GM23338 (cell line): Measurements from ENCODE around the gene TLE2. TPM values are rescaled to one million over a fixed set of nuclear protein-coding genes. Genes with fewer than 3 reads are reported as not detected.

Experiments used
- ATAC-seq: fragments of 200-7000 bp; cut with Tn5 transposase; 3 replicates; pipeline ENCODE4 v1.9.1; 2020
- DNase-seq: peaks from one replicate; pipeline ENCODE4 v3.0.0-alpha.2; 2015; ENCODE audit warnings: low spot score
- H2AFZ ChIP-seq: fragments of 200-600 bp; sonication (generic); 2 replicates; pipeline ENCODE4 v1.8.0; 2016; ENCODE audit warnings: antibody characterized with exemption, mild to moderate bottlenecking, moderate library complexity
- H3F3A ChIP-seq: fragments of 200-600 bp; sonication (generic); replicated peaks from 2 replicates; pipeline ENCODE4 v1.8.0; 2017; ENCODE audit warnings: antibody characterized with exemption, mixed run types, low read depth
- H3K27ac ChIP-seq: fragments of 200-600 bp; sonication (generic); 2 replicates; pipeline ENCODE4 v1.6.1; 2016; ENCODE audit warnings: low read depth
- H3K27me3 ChIP-seq: fragments of 200-600 bp; sonication (generic); 2 replicates; pipeline ENCODE4 v1.8.0; 2016; ENCODE audit warnings: mild to moderate bottlenecking, mixed run types, moderate library complexity; ENCODE audit not compliant: insufficient read depth
- H3K36me3 ChIP-seq: fragments of 200-600 bp; sonication (generic); 2 replicates; pipeline ENCODE4 v1.8.0; 2016; ENCODE audit warnings: mild to moderate bottlenecking; ENCODE audit not compliant: insufficient read depth
- H3K4me1 ChIP-seq: fragments of 200-600 bp; sonication (generic); 2 replicates; pipeline ENCODE4 v1.8.0; 2016; ENCODE audit warnings: mild to moderate bottlenecking, moderate library complexity; ENCODE audit not compliant: insufficient read depth
- H3K4me2 ChIP-seq: fragments of 200-600 bp; sonication (generic); 2 replicates; pipeline ENCODE4 v1.7.1; 2017; ENCODE audit warnings: mixed run types
- H3K4me3 ChIP-seq: fragments of 200-600 bp; sonication (generic); 2 replicates; pipeline ENCODE4 v1.6.1; 2016; ENCODE audit warnings: mixed run types
- H3K79me2 ChIP-seq: fragments of 200-600 bp; sonication (generic); replicated peaks from 2 replicates; pipeline ENCODE4 v1.8.0; 2017; ENCODE audit warnings: mild to moderate bottlenecking; ENCODE audit not compliant: insufficient read depth
- H3K9me2 ChIP-seq: fragments of 200-600 bp; sonication (generic); 2 replicates; pipeline ENCODE4 v1.8.0; 2017; ENCODE audit not compliant: insufficient read depth
- H4K20me1 ChIP-seq: fragments of 200-600 bp; sonication (generic); replicated peaks from 2 replicates; pipeline ENCODE4 v1.8.0; 2017; ENCODE audit warnings: mild to moderate bottlenecking; ENCODE audit not compliant: insufficient read depth
- H3K27ac Mint-ChIP-seq: 2 replicates; pipeline ENCODE4 v1.8.0; 2020; ENCODE audit warnings: inconsistent platforms, mild to moderate bottlenecking, moderate library complexity, mixed read lengths
- H3K27me3 Mint-ChIP-seq: 3 replicates; pipeline ENCODE4 v1.8.0; 2022; ENCODE audit warnings: low read depth, mild to moderate bottlenecking, moderate library complexity, mixed read lengths, inconsistent platforms; ENCODE audit not compliant: insufficient read depth, poor library complexity
- H3K36me3 Mint-ChIP-seq: 3 replicates; pipeline ENCODE4 v1.8.0; 2021; ENCODE audit warnings: low read depth, mild to moderate bottlenecking, inconsistent platforms, moderate library complexity, mixed read lengths
- H3K4me1 Mint-ChIP-seq: 3 replicates; pipeline ENCODE4 v1.8.0; 2020; ENCODE audit warnings: mild to moderate bottlenecking, inconsistent platforms, mixed read lengths
- H3K4me3 Mint-ChIP-seq: 3 replicates; pipeline ENCODE4 v1.8.0; 2021; ENCODE audit warnings: moderate library complexity, mild to moderate bottlenecking, inconsistent platforms, mixed read lengths
- H3K9me3 Mint-ChIP-seq: 3 replicates; pipeline ENCODE4 v1.8.0; 2020; ENCODE audit warnings: moderate library complexity, mild to moderate bottlenecking, inconsistent platforms, mixed read lengths
- CREB1 ChIP-seq: fragments of 250-450 bp; sonication (Bioruptor Pico); IDR thresholded peaks from 2 replicates; pipeline ENCODE4 v1.5.0; 2020; ENCODE audit warnings: low read depth, mild to moderate bottlenecking, moderate library complexity
- EZH2phosphoT487 ChIP-seq: fragments of 200-600 bp; sonication (generic); IDR thresholded peaks from one replicate; pipeline ENCODE4 v1.8.1; 2018; ENCODE audit warnings: antibody characterized with exemption; ENCODE audit not compliant: unreplicated experiment
- REST ChIP-seq: IDR thresholded peaks from one replicate; pipeline ENCODE4 v1.6.1; 2018; ENCODE audit warnings: antibody characterized with exemption; ENCODE audit not compliant: unreplicated experiment
- polyA plus RNA-seq: library from polyadenylated mRNA; unstranded; fragments of >200 nt; fragmentation: Nextera tagmentation; extraction: Ambion mirVana; gene quantifications from 2 replicates; pipeline ENCODE4 v1.2.1, GENCODE V29; 2016
- total RNA-seq: library from RNA; depleted of rRNA; stranded (reverse); fragments of >200 nt; shearing (Covaris generic); gene quantifications from 2 replicates; pipeline ENCODE4 v1.2.3, GENCODE V29; 2014
- TF ChIP-seq, protein P1 (sequence below): fragments of 250-450 bp; sonication (Bioruptor Pico); IDR thresholded peaks from 2 replicates; pipeline ENCODE4 v1.5.0; 2020; ENCODE audit warnings: mild to moderate bottlenecking, moderate library complexity
- TF ChIP-seq, protein P2 (sequence below): IDR thresholded peaks from 2 replicates; pipeline ENCODE4 v1.6.1; 2016; ENCODE audit warnings: antibody characterized with exemption

The TLE2 gene
- total and polyA plus RNA-seq, 2 experiments from 2014 or later = 5.2 to 22.8 TPM

DNA sequence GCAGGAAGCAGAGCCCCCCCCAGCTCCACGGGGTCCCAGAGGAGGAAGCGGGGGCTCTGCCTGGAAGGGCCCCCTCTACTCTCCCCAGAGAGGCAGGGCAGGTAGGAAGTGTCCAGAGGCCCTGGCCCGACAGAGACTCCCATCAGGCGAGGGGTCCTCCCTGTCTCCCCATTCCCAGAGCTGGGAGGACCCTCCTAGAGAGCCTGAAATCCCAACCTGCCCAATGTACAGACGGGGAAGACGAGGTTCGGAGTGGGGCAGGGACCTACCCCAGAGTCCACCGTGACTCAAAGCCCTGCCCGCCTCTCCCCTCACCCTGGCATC is 1.1 kb downstream of the TLE2 start:
- H3K79me2 ChIP-seq = no peaks in the 10 kb centered on the region
- Mint-ChIP-seq H3K4me3 (peak overlapping the region; percentile 66), H3K9me3 (no peaks in the 10 kb centered on the region), H3K27ac (no peak overlapping the region), H3K27me3 (peaks cover 58% of the 10 kb centered on the region), H3K4me1 (peaks cover 17% of the 10 kb centered on the region; the same call in 2 of the 3 replicates), H3K36me3 (0 out of 3 replicates have a peak, but pooled peaks cover 2% of the 10 kb centered on the region)
- H3K4me3 ChIP-seq = peak overlapping the region; percentile 76
- no peaks in the 10 kb centered on the region for H3F3A ChIP-seq
- H3K27me3 ChIP-seq = peaks cover 86% of the 10 kb centered on the region
- H3K4me1 ChIP-seq = peaks cover 15% of the 10 kb centered on the region; the same call in 1 of the 2 replicates
- ATAC-seq (no peak; the same call in 2 of the 3 replicates), DNase-seq (no peak)
- no peak overlapping the region for H3K27ac ChIP-seq
- H3K9me2 ChIP-seq = no peaks in the 10 kb centered on the region
- no peaks in the 10 kb centered on the region for H3K36me3 ChIP-seq
- H2AFZ ChIP-seq = peak overlapping the region; percentile 92; the same call in 1 of the 2 replicates
- H3K4me2 ChIP-seq = peak overlapping the region; percentile 89
- no peaks in the 10 kb centered on the region for H4K20me1 ChIP-seq
- TF ChIP-seq, protein P1, sequence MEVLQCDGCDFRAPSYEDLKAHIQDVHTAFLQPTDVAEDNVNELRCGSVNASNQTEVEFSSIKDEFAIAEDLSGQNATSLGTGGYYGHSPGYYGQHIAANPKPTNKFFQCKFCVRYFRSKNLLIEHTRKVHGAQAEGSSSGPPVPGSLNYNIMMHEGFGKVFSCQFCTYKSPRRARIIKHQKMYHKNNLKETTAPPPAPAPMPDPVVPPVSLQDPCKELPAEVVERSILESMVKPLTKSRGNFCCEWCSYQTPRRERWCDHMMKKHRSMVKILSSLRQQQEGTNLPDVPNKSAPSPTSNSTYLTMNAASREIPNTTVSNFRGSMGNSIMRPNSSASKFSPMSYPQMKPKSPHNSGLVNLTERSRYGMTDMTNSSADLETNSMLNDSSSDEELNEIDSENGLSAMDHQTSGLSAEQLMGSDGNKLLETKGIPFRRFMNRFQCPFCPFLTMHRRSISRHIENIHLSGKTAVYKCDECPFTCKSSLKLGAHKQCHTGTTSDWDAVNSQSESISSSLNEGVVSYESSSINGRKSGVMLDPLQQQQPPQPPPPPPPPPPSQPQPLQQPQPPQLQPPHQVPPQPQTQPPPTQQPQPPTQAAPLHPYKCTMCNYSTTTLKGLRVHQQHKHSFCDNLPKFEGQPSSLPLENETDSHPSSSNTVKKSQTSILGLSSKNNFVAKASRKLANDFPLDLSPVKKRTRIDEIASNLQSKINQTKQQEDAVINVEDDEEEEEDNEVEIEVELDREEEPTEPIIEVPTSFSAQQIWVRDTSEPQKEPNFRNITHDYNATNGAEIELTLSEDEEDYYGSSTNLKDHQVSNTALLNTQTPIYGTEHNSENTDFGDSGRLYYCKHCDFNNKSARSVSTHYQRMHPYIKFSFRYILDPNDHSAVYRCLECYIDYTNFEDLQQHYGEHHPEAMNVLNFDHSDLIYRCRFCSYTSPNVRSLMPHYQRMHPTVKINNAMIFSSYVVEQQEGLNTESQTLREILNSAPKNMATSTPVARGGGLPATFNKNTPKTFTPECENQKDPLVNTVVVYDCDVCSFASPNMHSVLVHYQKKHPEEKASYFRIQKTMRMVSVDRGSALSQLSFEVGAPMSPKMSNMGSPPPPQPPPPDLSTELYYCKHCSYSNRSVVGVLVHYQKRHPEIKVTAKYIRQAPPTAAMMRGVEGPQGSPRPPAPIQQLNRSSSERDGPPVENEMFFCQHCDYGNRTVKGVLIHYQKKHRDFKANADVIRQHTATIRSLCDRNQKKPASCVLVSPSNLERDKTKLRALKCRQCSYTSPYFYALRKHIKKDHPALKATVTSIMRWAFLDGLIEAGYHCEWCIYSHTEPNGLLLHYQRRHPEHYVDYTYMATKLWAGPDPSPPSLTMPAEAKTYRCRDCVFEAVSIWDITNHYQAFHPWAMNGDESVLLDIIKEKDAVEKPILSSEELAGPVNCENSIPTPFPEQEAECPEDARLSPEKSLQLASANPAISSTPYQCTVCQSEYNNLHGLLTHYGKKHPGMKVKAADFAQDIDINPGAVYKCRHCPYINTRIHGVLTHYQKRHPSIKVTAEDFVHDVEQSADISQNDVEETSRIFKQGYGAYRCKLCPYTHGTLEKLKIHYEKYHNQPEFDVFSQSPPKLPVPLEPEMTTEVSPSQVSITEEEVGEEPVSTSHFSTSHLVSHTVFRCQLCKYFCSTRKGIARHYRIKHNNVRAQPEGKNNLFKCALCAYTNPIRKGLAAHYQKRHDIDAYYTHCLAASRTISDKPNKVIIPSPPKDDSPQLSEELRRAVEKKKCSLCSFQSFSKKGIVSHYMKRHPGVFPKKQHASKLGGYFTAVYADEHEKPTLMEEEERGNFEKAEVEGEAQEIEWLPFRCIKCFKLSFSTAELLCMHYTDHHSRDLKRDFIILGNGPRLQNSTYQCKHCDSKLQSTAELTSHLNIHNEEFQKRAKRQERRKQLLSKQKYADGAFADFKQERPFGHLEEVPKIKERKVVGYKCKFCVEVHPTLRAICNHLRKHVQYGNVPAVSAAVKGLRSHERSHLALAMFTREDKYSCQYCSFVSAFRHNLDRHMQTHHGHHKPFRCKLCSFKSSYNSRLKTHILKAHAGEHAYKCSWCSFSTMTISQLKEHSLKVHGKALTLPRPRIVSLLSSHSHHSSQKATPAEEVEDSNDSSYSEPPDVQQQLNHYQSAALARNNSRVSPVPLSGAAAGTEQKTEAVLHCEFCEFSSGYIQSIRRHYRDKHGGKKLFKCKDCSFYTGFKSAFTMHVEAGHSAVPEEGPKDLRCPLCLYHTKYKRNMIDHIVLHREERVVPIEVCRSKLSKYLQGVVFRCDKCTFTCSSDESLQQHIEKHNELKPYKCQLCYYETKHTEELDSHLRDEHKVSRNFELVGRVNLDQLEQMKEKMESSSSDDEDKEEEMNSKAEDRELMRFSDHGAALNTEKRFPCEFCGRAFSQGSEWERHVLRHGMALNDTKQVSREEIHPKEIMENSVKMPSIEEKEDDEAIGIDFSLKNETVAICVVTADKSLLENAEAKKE (CRISPR knock-in tag) = no peak
- TF ChIP-seq REST (no peak), EZH2phosphoT487 (no peak), CREB1 (CRISPR knock-in tag) (no peak)
- TF ChIP-seq, protein P2, sequence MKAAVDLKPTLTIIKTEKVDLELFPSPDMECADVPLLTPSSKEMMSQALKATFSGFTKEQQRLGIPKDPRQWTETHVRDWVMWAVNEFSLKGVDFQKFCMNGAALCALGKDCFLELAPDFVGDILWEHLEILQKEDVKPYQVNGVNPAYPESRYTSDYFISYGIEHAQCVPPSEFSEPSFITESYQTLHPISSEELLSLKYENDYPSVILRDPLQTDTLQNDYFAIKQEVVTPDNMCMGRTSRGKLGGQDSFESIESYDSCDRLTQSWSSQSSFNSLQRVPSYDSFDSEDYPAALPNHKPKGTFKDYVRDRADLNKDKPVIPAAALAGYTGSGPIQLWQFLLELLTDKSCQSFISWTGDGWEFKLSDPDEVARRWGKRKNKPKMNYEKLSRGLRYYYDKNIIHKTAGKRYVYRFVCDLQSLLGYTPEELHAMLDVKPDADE = no peak
